HG03108 (cell line): ENCODE data around the gene SLC25A6.
A peak's percentile ranks its signal among the peaks of the same experiment; 100 is the strongest.
"Not testable (repeated sequence)": the region's sequence is repeated elsewhere in the genome, so short reads cannot be mapped to it uniquely, and the experiment has no call there.

Experiments
- ATAC-seq: cut with Tn5 transposase; IDR thresholded peaks from one replicate; pipeline ENCODE4 v1.9.1; 2021; ENCODE audit warnings: moderate library complexity; ENCODE audit not compliant: unreplicated experiment

The SLC25A6 gene

DNA sequence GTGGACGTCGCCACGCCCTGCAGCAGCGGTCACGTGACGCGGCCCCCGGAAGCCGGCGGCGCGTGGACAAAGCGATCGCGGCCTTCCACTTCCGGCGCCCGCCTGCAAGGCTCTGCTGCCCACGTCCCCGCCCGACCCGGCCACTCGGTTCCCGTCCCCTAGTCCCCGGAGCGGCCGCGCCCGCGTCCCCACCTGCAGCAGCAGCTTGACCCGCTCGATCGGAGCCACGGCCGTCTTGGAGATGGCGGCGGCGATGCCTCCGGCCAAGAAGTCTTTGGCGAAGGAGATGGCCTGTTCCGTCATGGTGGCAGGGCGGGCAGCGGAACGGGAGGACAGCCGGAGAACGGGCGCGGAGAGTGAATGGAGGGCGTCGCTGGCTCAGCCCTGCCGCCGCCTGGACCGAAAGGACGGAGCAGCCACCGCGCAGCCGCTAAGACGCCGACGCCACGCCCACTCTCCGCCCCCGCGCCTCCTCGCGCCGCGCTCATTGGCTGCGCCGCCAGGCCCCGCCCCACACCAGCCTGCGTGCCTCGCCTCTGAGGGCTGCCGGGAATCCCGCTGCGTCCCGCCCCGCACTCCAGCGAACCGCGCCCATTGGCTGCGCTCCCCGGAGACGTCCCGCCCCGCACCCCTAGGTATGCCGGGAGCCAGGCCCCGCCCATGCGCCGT is at the start of gene SLC25A6:
Gene SLC25A6 (minus strand): TSS at position 407 of the 669 bp plus-strand sequence. CDS start 104 bp downstream, at position 303.
- ATAC-seq, result peak; percentile 95

DNA sequence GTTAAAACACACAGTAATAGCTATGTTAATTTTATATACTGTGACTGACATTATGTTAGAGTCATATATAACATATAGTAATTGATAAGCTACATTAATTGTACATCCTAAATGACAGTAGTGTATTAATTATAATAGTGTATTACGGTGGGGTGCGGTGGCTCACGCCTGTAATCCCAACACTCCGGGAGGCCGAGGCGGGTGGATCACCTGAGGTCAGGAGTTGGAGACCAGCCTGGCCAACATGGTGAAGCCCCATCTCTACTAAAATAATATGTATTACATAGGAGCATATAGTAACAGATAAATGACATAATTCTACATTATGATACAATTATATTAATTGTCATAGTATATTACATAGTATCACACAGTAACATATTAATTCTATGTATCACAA is 48.6 kb upstream of the SLC25A6 start:
- no peak for ATAC-seq

DNA sequence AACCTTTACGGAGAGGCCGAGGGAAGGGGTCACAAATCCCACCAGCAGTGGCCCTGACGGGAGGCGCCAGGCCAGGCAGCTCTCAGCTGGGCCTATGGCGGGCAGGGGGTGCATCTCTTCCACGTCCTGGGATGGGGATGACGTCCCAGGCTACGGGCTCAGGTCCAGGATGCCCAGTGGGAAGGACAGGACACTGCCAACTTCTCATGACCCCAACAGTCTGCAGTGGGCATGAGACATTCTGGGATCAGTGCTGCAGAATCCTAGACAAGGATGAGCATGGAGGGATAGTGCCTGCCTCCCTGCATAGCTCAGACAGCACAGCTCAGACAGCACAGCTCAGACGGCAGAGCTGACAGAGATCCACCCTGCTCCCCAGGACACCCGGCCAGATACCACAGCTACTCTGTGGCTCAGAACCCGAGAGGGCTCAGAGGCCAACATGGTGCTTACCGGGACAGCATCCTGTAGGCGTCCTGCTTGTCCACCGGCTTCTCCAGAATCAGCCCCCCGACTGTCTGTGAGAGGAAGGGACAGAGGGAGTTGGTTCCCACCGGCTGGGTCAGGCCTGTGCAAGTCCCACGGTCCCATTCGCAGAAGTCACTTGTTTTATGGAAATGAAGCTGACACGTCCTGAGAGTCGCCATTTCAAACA is 43.5 kb upstream of the SLC25A6 start:
- no peak for ATAC-seq

DNA sequence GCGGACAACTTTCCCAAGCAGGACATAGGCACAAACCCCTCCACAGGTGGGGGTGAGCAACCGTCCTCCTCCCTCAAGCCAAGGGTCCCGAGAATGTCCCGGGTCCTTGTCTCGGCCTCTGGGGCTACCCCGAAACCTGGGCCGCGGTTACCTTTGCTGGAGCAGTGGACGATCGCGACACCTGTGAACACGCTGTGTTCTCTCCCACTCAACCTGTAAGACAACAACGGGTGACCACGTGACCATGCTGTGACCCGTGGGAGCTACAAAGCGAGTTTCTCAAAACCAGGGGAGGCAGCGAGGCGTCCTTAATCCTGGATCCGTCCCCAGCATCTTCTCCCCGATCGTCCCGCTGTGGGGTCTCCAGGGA is 42.9 kb upstream of the SLC25A6 start:
- no peak for ATAC-seq

DNA sequence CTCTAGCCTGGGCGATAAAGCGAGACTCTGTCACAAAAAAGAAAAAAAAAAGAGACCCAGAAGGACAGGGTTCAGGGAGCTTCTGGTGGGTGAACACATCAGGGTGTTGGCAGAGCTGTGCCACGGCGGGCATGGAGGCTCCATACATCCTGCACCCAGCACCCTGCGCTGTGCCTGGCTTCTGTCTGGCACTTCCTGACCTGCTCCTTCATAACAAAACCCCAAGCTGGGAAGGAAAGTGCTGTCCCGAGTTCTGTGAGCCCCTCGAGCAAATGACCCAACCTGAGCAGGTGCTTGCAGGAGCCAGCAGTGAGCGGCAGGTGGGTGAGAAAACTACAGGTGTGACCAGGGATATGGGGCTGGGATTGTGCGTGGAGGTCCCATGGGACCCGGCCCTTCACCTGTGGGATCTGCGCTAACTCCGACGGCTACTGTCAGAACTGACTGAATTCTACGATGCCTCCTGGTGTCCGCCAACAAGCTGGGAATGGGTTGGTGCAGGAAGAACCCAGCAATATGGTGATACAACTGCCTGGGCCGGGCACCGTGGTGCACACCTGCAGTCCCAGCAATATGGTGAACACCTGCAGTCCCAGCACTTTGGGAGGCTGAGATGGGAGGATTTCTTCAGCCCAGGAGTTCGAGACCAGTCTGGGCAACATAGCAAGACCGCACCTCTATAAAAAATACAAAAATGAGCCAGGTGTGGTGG is 41.9 kb upstream of the SLC25A6 start:
- ATAC-seq, result no peak

DNA sequence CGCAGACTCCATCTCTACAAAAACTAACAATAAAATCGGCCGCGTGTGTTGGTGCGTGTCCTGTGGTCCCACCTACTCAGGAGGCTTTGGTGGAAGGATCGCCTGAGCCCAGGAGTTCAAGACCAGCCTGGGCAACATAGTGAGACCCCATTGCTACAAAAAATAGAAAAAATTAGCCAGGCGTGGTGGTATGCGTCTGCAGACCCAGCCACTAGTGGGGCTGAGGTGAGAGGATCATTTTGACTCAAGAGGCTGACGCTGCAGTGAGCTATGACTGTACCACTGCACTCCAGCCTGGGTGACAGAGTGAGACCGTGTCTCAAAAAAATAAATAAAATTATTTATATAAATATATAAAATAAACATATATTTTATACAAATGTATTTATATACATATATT is 38.5 kb upstream of the SLC25A6 start:
- no peak for ATAC-seq

DNA sequence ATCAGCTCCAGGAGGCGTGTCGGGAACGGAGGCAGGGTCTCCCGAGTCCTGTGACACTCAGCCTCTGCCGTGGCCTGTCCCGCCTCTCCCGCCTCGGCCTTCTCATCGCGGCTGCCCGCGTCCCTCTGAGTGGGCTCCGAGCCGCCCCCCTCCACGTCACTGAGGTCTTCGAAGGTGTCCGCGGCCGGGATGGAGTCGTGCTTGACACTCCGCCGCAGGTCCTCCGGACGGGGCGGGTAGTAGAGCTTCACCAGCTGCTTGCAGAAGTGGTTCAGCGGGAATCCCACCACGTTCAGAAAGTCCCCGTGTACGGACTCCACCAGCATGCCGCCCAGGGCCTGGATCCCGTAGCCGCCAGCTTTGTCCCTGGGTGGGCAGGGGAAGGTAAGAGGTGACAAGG is 35.8 kb upstream of the SLC25A6 start:
- ATAC-seq, result no peak

DNA sequence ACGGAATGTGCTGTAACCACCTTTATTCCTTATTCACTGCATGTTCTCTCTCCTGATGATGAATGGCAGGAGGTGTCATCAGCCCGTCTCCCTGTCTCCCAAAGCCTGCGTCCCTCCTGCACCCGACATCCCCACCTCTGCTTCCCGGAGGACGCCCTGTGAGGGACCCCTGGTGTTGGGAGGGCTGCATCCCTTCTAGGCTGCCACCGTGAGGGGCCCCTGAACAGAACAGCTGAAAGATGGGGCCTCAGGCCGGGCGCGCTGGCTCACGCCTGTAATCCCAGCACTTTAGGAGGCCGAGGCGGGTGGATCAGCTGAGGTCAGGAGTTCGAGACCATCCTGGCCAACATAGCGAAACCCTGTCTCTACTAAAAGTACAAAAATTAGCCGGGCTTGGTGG is 34.4 kb upstream of the SLC25A6 start:
- ATAC-seq, result not testable (repeated sequence)

DNA sequence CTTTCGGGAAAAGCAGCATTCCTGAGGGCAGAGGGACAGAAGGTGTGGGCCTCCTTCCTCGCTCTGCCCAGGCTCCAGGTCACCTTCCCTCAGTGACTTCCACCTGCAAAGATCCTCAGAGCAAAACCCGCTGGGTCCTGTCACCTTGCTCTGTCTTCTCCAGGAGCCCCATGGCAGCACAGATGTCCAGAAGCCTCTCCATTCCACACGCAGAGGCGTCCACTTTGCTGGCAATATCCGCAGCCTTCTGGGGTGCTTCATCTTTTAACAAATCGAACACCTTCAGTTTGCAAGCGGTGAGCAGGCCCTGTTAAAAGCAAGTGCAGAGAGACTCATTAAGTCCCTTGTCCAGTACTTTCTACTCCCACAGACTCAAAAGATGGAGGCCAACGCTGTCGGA is 33.5 kb upstream of the SLC25A6 start:
- ATAC-seq, result no peak

DNA sequence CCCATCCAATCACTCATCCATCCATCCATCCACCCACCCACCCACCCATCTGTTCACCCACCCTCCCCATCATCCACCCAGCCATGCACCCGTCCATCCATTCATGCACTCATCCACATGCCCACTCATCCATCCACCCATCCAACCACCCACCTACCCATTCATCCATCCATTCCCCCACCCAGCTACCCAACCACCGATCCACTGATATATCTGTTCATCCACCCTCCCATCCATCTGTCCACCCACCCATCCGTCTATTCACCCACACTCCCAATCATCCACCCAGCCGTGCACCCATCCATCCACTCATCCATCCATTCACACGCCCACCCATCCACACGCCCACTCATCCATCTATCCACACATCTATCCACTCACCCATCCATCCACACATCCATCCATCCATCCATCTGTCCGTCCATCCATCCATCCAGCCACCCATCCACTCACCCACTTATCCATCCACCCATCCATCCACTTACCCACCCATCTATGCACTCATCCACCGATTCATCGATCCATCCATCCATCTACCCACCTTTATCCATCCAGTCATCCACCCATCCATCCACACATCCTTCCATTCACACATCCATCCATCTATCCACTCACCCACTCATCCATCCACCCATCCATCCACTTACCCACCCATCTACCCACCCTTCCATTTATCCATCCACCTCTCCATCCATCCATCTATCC is 32.4 kb upstream of the SLC25A6 start:
- no peak for ATAC-seq

DNA sequence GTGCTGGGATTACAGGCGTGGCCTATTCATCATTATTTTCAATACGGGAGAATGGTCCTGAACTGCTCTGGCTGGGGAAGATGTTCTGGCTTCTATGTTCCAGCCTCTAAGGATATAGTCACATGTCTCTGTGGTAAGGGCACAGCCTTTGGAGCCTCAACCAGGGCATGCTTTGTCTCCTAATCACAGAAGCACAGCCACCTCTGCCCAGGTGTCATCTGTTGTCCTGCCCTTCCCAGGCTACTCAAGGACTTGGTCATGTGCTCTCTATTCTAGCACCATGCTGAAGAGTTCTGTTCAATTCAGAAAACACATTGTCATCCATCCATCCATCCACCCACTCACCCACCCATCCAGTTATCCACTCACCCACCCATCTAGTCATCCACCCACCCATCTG is 31.3 kb upstream of the SLC25A6 start:
- no peak for ATAC-seq

DNA sequence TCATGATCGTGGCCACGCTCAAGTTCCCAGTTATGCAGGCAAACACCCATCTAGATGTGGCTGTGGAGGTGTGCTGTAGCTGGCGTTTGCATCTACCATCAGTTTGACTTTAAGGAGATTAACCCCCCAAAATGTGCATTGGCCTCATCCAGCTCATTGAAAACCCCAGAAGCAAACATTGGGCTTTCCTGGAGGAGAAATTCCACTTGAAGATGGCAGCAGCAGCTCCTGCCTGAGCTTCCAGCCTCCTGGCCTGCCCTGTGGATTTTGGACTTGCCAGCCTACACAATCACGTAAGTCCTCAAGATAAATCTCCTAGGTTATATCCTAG is 30.2 kb upstream of the SLC25A6 start:
- no peak for ATAC-seq

DNA sequence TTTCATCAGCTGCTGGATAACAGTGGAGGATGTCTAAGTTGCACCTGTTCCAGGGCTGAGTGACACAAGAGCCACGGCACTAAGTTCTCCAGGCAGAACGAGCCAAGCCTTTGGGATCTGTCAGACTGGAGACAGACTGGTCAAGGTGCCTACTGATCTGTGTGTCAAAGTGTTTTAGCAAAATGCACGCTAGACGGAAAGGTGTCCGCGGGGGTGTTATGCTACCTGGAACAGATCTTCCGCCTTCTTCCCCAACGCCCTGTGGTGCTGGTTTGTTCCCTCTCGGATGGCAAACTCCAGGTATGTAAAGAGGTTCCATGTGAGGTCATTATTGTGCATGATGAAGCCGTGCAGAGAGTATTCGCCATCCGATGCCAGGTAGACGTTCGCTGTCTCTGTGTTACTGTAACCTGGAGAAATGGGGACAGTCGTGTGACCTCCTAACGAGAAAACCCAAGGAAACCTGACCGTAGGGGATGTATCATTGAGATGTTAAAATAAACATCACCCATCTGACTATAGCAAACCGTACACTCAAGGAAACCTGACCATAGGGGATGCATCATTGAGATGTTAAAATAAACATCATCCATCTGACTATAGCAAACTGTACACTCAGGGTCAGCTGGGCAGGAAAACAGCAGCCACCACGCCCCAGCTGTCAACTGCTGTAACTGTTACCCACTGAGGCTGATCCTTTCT is 29.7 kb upstream of the SLC25A6 start:
- no peak for ATAC-seq

DNA sequence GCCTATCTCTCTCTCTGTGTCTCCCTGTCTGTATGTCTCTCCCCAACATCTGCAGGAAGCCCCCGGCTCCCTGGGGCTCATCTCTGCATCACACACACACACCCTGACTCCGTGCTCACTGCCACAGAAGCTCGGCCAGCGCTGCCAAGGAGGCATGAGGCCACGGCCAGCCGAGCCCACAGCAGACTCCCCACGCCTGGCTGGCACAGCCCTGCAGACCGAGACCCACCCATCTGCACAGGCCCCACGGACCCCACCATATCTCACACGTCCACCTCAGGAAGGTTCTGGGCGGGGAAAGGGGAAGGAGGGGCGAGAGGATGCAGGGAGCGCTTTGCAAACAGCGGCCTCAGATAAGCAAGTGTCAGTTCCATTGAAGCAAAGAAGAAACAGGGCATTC is 28.5 kb upstream of the SLC25A6 start:
- ATAC-seq, result no peak

DNA sequence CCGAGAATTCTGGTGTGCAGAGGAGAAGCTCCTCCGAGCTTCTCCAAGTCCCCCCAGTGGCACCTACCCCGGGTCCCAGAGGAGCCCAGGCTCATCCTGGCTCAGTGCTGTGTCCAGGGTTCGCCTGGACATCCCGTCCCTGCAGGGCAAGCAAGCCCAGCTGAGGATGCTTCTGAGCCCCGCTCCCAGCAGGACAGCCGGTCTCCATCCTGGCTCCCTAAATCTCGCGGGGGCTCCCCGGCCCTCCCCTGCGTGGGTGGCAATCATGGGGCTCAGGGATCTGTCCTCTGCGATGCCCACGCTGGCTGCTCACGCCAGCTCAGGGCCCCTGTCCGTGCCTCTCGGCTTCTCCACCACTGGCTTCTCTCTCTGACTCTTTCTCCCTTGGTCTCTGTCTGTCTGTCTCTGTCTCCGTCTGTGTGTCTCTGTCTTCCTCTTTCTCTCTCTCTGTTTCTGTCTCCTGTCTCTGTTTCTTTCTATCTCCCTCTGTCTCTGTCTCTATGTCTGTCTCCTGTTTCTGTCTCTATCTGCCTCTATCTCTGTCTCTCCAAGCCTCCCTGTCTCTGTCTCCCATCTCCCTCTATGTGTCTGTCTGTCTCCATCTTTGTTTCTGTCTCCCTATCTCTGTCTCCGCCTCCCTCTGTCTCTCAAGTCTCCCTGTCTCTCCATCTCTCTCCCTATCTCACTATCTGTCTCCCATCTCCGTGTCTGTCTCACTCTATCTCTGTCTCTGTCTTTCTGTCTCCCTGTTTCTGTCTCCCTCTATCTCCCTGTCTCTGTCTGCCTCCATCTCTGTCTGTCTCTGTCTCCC is 27.8 kb upstream of the SLC25A6 start:
- ATAC-seq, result no peak

DNA sequence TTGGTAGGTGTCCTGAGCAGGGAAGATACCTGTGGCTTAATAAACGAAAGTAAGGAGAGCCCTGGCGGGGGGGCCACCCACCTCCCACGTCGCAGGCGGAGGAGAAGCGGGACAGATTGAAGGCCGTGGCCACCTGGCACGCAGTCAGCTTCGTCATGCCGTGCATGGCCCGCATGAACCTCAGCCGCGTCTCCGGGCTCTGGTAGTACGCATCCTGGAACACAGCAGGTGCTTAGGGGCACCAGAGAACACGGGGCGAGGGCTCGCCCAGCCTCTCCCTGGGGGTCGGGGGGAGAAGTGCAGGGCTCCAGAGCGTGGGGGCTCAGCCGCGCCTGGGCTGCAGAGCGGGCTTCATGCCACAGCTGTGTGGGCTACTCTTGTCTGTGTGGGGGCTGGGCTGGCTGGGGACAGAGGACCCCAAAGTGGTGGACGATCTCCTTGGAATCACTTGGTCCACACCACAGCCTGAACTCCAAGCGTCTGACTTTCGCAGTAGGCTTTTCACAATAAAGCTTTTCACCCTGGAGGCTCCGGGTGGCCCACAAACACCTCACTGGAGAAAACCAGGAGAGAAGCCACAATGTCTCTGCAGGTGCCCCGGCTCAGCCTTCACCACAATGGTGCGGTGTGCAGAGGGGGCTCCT is 27.1 kb upstream of the SLC25A6 start:
- no peak for ATAC-seq

DNA sequence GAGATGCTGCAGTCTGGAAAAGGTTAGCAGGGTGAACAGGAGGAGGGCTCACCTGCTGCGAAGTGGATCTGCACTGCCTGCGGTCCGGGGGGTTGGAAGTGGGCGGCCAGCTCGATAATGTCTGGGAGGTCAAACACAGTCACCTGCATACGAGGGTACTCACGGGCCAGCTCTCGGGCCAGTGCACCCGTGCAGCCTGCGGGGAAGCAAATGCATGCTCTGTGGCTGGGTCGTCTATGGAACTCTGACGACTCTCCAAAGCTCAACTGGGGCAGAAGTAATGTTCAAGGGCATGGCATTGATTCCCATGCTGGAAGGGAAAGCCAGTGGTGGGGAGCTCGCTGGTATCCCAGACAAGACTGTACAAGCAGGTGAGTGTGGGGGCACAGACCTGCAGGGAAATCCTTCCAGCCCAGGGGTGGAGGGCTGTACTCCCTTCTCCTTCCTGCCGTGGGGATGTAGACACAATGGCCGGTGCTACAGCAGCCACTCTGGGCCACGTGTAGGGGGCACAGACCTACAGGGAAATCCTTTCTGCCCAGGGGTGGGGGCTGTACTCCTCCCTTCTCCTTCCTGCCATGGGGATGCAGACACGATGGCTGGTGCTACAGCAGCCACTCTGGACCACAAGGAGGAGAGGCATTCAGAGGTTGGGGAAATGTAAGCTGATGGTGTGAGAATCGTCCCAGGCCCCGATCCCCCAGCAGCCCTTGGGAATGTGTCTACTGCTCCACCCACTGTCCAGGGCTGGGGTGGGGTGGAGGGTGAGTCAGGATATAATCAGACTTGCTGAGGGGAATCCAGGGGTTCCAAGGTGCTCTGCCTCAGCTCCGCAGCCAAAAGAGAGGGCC is 26.2 kb upstream of the SLC25A6 start:
- ATAC-seq, result no peak

DNA sequence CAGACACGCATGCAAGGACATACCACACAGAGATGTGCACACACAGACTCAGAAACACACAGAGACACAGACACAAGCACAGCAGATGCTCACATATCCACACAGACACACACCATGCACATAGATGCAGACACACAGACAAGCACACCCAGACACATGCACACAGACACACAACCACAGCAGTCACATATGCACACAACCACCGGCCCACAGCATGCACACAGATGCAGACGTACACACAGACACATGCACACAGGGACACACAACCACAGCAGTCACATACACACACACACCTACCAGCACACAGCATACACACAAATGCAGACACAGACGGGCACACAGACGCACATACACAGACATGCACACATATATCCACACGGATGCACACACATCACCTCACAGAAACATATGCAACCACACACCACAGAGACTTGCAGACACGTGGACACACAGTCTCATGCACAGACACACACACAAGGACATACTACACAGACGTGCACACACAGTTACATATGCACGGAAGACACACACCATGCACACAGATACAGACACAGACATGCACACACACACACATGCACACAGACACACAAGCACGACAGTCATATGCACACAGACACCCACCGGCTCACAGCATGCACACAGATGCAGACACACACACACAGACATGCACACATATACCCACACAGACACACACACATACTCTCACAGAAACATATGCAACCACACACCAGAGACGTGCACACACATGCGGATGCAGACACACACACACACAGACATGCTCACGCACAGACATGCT is 25.2 kb upstream of the SLC25A6 start:
- ATAC-seq, result no peak
